ENCODE measurements around the gene ANKUB1.
"Not testable (repeated sequence)": the region's sequence is repeated elsewhere in the genome, so short reads cannot be mapped to it uniquely, and the experiment has no call there.

The ANKUB1 gene, protein sequence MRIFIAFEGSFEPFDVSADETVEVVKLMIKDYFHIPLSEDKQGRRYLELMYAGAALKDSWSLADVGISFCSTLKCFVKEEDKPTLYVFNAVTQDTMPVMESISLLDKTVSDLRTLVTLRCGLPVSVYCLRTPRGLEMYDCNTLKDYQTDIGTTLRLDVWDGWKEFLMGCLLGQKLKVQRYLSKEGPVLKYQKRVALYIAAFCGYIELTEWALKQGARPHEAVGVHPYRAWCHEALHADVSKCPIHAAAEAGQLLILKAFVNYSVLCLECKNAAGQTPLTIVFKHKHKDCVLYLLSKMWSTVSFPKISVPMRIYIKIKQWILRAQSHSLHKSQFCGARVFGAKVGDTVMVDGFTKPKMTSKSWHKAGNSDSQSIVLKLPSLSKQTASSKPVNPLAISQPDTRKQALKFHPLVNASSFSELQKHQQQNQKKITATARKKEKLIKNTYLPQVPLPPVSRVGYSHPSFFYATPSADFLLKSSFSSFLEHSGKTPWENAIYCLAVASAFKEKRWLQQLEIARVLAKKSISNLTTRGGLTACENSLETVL
- 0 to 2.2 (median 0.05) reads per million in 17 experiments for total RNA-seq

DNA sequence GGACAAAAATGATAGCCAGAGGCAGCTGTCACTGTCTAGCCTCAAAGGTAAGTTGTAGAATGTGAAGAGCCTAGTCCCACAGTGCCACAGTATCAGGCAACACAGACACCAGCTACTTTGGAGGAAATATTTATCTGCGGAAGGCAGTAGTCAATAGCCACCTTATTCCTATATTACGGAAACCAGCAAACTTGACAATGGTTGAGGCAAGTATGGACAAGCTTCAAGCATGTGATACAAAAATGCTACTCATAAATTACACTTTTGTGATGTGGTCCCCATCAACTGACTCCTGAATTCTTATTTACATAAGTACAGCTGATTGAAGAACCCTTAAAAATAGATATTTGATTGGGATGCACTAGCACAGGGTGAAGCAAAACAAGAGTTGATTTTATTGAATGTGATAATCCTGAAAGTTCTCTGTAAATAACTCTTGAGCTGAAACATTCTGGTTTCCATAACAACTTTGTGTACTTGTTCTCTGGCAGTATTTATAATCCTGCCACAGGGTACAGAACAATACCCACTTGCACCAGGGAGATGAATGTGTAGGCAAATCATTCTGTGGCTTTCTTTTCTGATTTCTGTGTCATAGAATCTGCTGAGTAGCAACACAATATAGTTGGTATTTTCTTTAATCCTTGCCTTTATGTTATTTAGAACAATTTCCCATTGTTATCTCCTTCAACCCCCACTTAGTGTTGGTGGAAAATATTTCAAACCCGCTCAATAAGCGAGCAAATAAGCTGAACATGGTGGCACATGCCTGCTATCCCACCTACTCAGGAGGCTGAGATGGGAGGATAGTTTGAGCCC is at the start of gene ANKUB1:
TSS of gene ANKUB1 (minus strand) at position 103 of the 819 bp plus-strand sequence. CDS start 188 bp downstream, outside the sequence.
- DNase-seq: no peak

DNA sequence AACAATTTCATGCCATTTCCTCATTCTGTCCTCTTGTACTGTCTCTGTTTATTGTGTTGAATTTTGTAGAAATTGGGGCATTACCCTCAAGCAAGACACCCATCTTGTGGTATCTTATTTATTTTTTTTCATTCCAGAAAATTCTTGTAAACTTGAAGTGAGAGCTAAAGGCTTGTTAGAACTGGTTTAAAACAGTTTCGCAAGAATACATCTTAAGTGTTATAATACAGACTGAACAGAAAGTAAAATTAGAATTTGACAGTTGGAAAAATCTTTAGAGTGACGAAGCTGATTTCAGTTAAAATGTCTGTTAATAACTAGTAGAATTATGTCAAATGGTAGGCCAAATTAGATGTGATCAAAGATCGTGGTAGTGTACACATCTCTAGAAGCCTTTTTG is 47.5 kb upstream of the ANKUB1 start:
- no peak for DNase-seq

DNA sequence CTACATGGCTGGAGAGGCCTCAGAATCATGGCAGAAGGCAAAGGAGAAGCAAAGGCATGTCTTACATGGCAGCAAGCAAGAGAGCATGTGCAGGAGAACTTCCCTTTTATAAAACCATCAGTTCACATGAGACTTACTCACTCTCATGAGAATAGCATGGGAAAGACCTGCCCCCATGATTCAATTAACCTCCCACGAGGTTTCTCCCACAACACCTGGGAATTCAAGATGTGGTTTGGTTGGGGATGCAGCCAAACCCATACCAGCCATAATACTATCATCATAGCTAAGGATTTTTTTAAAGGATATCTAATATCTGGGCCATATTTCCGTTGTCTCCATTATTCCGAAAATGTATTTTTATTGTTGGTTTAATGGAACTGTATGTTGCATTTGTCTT is 47.1 kb upstream of the ANKUB1 start:
- DNase-seq: not testable (repeated sequence)

GRCh38 chr3:149838491-149838890 is 46.1 kb upstream of the ANKUB1 start:
- not testable (repeated sequence) for DNase-seq

DNA sequence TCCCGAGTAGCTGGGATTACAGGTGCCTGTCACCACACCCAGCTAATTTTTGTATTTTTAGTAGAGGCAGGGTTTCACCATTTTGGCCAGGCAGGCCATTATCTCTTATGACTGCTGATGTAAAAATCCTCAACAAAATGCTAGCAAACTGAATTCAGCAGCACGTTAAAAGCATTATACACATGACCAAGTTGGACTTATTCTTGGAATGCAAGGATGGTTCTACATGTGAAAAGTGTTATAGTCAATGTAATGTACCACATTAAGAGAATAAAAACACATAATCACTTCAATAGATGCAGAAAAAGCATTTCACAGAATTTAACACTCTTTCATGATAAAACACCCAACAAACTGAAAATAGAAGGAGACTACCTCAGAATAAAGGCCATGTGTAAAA is 40.9 kb upstream of the ANKUB1 start:
- DNase-seq: no peak

- no peak for DNase-seq
These were observed 39.7 kb upstream of the ANKUB1 start for GRCh38 chr3:149832086-149832485.

DNA sequence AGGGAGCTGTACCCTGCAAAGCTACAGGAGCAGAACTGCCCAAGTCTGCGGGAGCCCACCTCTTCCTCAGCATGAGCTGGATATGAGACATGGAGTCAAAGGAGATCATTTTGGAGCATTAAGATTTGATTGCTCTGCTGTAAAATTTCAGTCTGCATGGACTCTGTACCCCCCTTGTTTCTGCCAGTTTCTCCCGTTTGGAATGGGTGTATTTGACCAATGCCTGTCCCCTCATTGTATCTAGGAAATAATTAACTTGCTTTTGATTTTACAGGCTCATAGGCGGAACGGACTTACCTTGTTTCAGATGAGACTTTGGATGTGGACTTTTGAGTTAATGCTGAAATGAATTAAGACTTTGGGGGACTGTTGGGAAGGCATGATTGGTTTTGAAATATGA is 39.0 kb upstream of the ANKUB1 start:
- DNase-seq: no peak

DNA sequence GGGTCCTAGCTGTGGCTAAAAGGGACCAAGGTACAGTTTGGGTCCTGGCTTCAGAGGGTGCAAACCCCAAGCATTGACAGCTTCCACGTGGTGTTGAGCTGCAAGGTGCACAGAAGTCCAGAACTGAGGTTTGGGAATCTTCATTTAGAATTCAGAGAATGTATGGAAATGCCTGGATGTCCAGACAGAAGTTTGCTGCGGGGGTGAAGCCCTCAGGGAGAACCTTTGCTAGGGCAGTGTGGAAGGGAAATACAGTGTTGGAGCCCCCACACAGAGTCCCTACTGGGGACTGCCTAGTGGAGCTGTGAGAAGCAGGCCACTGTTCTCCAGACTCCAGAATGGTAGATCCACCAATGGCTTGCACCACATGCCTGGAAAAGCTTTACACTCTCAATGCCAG is 38.5 kb upstream of the ANKUB1 start:
- DNase-seq: peak in 1 of 4 experiments; percentile 17

DNA sequence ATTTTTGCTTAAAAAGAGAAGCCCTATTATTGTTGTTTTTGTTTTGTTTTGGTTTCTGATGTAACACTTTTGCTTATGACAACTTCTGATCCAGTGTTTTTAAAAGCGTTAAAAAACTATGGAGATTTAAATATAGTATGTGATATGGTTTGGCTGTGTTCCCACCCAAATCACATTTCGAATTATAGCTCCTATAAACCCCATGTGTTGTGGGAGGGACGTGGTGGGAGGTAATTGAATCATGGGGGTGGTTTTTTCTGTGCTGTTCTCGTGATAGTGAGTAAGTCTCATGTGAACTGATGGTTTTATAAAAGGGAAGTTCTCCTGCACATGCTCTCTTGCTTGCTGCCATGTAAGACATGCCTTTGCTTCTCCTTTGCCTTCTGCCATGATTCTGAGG is 37.3 kb upstream of the ANKUB1 start:
- DNase-seq: peak; percentile 42 to 75 (median 62)

- DNase-seq: no peak
These were observed 36.0 kb upstream of the ANKUB1 start for GRCh38 chr3:149828390-149828789.

DNA sequence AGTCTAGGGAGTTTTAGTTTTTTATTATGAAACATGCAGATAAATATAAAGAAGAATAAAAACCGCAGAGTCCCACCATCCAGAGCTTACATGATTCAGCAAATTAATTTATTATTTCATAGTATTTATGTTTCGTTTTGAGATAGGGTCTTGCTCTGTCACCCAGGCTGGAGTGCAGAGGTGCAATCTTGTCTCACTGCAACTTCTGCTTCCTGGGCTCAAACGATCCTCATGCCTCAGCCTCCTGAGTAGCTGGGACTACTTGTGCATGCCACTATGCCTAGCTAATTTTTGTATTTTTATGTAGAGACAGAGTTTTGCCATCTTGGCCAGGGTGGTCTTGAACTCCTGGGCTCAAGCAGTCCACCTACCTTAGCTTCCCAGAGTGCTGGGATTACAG is 34.3 kb upstream of the ANKUB1 start:
- no peak for DNase-seq

GRCh38 chr3:149820183-149820582 is 27.8 kb upstream of the ANKUB1 start:
- DNase-seq: no peak

DNA sequence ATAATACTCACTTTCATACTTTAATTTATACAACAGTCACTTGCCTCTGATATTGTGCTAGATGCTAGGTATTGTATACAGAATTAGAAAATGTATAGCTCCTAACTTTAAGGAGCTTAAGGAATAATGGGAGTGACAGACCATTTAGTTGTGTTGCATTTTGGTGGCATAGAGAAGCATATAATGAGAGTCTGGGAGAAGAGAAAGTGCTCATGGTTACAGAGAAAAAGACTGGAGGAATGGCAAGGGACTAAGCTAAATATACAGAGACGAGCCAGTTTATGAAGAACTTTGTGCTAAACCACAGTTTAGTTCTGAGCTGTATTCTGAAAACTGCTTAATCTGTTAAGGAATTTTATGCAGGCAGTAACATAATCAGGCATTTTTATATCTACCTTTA is 27.1 kb upstream of the ANKUB1 start:
- no peak for DNase-seq

GRCh38 chr3:149816986-149817385 is 24.6 kb upstream of the ANKUB1 start:
- peak; percentile 72 to 95 (median 82) for DNase-seq

GRCh38 chr3:149816311-149816710 is 24.0 kb upstream of the ANKUB1 start:
- peak; percentile 24 to 54 (median 36) for DNase-seq

DNA sequence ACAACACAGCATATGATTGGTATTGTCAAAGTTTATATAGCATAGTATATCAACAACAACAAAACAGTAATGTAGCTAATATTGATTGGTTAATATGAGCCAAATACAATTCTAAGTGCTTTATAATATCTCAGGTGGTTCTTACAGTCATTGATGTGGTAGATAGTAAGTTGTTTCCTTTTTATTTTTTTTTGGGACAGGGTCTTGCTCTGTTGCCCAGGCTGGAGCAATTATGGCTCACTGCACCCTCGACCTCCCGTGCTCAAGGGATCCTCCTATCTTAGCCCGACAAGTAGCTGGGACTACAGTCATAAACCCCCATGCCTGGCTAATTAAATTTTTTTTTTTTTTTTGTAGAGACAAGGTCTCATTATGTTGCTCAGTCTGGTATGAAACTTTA is 23.4 kb upstream of the ANKUB1 start:
- peak in 2 of 4 experiments; percentile 20 to 24 for DNase-seq

GRCh38 chr3:149815321-149815720 is 23.0 kb upstream of the ANKUB1 start:
- DNase-seq: peak; percentile 30 to 89 (median 69)

DNA sequence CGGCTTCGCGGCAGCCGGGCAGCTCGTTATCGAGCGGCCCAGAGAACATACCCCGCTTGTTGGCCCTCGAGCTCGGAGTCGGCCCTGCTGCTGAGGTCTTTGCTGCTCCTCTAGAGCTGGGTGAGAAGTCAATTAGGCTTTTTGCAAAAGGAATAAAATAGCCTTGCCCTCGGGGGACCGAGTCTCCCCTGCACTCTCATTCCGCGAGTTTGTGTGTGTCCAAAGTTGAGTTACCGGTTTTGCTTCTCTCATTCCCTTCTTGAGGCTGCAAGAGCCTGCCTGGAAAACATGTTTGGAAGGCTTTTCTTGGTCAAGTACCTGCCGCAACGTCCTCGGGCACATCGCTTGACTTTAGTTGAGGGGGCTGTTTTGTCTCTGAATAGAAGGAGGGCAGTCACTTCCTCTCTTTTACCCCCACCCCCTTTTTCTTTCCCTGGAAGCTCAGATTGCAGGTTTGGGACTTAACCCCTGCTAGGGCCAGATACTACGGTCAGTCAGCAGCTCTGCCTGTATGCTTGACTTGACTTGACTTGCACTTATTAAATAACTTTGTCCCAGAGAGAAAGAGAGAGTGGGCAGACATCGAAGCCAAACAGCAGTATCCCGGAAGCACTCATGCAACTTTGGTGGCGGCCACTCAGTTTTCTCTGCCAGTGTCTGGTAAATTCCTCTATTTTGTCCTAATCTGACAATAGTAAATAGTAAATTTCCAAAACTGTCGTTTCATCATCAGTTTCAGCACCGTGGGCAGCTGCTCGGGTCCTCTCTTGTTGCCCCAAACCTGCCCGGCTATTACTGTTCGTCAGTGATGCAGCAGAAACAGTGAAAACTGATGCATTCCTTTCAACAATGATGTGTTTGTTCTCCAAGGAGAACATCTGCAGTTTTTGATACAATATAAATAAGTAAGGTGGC is 21.3 kb upstream of the ANKUB1 start:
- DNase-seq: peak; percentile 64 to 74 (median 68)

GRCh38 chr3:149812606-149813366 is 20.4 kb upstream of the ANKUB1 start, which contains the start of gene RNF13:
Gene RNF13, plus strand, starts transcription at chr3:149813215. Its CDS starts 32,812 bp downstream, at chr3:149846027.
- peak; percentile 98 for DNase-seq

DNA sequence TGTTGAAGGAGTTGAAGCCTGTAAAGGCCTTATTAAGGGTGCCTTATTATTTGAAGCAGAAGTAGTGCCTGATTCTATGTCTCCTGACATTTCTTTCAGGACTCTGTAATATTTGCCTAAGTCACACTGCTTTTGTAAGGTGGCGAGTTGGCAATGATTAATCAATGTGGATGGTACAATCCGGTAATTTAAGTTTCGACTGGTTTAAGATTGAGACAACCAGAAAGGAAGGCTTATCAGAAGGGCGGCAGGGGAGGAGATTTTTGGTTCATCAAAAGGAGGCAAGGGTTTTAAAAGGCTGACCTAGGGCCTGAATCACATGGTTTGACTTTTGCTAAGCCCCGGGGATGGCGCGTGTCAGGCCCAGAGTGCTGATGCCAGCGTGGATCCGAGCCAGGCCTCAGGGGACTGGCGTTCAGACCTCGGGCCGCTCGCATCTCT is 19.8 kb upstream of the ANKUB1 start:
- no peak for DNase-seq

DNA sequence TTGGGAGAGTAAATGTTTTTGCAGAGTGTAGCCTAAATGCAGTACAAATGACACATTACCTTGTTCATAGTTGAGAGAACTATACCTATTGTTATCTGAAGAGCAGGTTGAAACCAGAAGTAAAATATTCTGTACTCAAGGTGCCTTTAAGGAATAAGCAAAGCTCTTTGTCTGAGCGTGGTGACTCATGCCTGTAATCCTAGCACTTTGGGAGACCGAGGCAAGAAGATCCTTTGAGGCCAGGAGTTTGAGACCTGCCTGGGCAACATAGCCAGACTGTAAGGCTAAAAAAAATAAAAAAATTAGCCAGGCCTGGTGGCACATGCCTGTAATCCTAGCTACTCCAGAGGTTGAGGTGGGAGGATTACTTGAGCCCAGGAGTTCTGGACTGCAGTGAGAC is 18.5 kb upstream of the ANKUB1 start:
- no peak for DNase-seq
